ENCODE data around the gene DDIT4.

DNA sequence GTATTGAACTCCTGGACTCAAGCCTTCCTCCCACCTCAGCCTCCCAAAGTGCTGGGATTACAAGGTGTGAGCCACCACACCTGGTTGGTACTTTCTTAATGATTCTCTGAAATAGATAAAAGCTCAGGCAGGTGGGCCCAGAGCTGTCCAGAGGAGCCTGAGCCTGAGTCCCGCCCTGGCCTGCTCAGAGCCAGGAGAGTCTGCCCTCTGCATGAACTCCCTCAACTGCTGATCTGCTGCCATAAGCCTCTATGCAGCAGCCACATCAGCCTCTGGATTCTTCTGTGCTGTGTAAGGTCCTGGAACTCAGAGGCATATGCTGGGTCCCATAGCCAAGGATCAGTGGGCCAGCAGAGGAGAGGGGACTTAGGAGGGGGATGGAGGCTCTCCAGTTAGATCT is 23.1 kb upstream of the DDIT4 start:
- no peak for TF ChIP-seq CTCF (conservative IDR thresholded peaks at IDR 0.05; ENCODE audit: low read depth, low read length)
- TF ChIP-seq EZH2 (IDR thresholded peaks at IDR 0.05; ENCODE audit: low read length, unreplicated experiment), result no peak
- no peak for TF ChIP-seq EZH2phosphoT487 (IDR thresholded peaks at IDR 0.05; ENCODE audit: borderline replicate concordance, low read length)

Measured in PC-3 (cell line).